PC-9 (cell line): ENCODE data around the gene AMOTL1.

Experiments
- EZH2 ChIP-seq: fragments of 200-600 bp; sonication (generic); IDR thresholded peaks from 2 replicates; pipeline ENCODE4 v1.8.0; 2017; ENCODE audit warnings: antibody characterized with exemption, low read depth
- TF ChIP-seq, protein P1 (sequence below): fragments of 200-600 bp; sonication (generic); conservative IDR thresholded peaks from 2 replicates; pipeline ENCODE4 v1.6.1; 2017; ENCODE audit warnings: mixed run types, antibody characterized with exemption, mild to moderate bottlenecking, moderate library complexity

DNA sequence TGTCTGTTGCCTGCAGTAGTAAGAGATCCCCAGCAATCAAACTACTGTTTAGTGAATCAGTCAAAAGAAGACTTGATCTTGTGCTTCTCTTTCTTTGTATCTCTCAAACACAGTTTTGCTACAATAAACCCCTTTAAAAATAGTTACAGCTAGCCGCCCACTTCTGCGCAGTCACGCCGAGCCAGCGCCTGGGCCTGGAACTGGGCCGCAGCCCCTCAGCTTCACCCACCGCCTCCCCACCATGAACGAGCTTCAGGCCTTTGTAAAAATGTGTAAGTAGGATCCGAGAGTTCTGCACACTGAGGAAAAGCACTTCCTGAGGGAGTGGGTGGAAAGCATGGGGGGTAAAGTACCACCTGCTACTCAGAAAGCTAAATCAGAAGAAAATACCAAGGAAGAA is 144.7 kb downstream of the AMOTL1 start:
- TF ChIP-seq, protein P1, sequence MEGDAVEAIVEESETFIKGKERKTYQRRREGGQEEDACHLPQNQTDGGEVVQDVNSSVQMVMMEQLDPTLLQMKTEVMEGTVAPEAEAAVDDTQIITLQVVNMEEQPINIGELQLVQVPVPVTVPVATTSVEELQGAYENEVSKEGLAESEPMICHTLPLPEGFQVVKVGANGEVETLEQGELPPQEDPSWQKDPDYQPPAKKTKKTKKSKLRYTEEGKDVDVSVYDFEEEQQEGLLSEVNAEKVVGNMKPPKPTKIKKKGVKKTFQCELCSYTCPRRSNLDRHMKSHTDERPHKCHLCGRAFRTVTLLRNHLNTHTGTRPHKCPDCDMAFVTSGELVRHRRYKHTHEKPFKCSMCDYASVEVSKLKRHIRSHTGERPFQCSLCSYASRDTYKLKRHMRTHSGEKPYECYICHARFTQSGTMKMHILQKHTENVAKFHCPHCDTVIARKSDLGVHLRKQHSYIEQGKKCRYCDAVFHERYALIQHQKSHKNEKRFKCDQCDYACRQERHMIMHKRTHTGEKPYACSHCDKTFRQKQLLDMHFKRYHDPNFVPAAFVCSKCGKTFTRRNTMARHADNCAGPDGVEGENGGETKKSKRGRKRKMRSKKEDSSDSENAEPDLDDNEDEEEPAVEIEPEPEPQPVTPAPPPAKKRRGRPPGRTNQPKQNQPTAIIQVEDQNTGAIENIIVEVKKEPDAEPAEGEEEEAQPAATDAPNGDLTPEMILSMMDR = no peak
- TF ChIP-seq EZH2 = no peak
